Non-pigmented ciliary epithelial cell (primary cell): ENCODE results near the gene MELTF.

Source experiments
- DNase-seq: peaks from one replicate; pipeline ENCODE4 v3.0.0-alpha.2; 2010; ENCODE audit warnings: low read depth

MELTF gene

GRCh38 chr3:197010556-197011351 lies 18.9 kb downstream of the MELTF start:
- no peak for DNase-seq

- DNase-seq: no peak
Measured at GRCh38 chr3:197009532-197010019, 20.0 kb downstream of the MELTF start.

DNA sequence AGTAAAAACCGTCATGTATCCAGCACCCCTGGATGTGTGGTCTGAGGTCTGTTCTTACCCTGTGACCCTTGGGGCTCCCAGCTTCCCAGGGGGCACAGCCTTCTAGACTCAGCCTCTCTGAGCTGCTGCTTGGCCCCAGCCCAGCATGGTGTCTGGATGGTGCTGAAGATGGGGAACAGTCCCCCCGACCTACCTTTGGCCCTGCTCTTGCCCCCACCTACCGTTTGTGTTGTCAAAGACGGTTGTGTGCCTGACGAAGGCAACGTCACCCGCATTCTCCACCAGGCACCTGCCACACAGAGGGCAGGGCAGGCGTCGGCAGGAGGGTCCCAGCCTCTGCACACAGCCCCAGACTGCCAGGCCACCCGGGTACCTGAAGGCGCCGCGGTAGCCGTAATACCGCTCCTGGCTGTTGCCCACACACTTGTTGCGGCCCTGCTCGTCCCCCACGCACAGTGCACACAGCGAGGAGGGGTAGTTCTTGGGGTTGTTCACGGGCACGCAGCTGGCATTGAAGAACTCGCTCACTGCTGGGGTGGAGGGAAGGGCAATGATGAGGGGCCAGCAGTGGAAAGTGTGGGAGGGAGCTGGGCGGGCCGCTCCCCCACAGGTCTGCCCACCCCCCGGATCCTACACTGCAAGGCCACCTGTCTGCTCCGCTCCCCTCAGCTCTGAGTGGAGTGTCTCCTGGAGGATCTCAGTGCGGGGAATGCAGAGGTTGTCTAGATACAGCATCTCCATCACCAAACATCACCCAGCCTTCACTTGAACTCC lies 21.0 kb downstream of the MELTF start:
- DNase-seq: no peak

DNA sequence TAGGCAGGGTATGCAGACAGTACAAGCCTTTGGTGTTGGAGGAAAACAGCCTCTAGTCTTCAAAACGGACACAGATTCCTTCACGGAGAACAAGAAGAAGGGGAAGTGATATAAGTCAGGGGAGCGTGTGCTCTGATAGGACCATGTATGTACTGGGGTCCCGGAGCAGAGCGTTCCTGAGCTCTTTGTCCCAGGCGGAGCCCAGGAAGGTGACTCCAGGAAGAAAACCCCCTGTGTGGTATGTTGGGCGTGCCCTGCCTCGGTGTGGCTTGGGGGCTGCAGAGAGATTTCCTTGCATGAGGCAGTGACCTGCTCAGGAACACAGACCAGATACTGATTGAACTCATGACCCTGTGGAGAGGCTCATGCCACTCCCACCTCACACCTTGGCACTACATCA lies 21.7 kb downstream of the MELTF start:
- DNase-seq: no peak

- no peak for DNase-seq
Measured at GRCh38 chr3:197007296-197007940, 22.2 kb downstream of the MELTF start.

DNA sequence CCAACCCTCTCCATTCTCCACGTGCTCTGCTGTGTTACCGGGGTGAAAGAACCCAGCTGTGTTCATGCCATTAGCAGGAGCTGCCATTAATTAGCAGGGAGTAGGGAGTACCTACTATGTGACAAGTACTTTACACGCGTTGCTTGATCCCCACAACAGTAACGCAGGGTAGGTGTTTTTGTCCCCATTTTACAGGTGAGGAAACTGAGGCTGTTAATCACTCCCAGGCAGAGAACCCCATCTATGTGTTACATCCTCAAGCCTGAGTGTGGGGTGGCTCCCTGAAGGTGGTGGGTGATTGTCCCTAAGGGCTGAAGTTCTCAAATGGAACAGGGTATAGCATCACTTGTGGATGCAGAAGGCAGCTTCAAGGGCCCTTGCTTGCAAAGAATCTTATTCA lies 22.8 kb downstream of the MELTF start:
- no peak for DNase-seq

DNA sequence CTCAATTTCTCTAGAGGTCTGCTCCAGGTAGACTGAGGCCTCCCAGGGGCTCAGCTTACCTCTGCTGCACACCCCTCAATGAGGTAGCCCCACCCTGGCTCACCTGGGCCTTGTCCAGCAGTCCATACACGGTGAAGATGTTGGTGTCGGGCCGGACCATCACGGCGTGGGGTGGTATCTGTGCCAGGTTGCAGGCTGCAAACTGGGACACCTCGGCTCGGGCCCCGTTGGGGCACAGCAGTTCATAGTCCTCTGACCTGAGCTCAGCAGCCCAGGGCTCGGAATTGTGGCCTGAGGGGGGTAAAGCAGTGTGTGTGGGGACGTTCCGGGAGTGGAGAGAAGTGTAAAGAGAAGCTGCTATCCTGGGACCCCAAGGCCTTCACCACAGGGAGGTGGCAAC lies 23.2 kb downstream of the MELTF start:
- no peak for DNase-seq

DNA sequence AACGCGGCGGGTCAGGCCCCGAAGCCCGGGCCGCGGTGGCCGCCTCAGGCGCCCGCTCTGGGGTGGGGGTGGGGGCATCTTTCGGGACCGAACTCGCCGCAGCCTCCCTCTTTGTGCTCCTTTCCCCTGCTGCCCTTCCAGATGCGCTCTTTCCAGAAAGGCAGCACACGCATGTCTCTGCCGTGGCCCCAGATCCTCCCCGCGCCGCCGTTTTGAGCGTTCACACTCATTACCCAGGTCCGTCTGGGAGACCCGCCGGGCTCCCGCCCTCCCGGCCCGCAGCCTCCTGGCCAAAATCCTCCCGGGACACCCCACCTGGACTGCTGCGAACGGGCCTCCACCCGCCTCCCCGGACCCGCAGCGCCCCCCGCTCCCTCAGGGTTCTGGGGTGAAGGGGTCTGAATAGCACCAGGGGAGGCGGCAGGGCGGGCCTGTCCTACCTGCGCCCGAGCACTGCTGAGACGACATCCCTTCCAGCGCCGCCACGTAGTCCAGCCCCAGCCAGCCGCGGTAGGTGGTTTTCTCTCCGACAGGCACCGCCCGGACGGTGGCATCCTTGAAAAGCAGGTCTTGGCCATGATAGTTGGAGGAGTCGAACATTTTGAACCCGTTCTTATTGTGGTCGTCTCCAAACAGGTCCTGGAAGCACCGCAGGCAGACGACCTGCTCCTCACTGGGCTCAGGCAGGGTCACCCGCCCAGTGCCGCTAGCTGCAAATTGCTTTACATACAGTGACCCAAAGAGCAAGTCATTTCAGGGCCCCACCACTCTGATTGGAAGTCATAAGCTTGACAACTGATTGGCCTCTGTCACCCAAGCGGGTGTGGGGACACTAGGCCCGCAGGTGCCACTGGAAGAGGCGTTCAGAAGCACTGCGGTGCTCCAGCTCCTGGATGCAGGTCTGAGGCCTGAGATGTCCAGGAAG lies 25.9 kb downstream of the MELTF start:
- no peak for DNase-seq

- no peak for DNase-seq
Measured at GRCh38 chr3:197002701-197003454, 26.7 kb downstream of the MELTF start.

- DNase-seq: no peak
Measured at GRCh38 chr3:197001972-197002700, 27.5 kb downstream of the MELTF start.

DNA sequence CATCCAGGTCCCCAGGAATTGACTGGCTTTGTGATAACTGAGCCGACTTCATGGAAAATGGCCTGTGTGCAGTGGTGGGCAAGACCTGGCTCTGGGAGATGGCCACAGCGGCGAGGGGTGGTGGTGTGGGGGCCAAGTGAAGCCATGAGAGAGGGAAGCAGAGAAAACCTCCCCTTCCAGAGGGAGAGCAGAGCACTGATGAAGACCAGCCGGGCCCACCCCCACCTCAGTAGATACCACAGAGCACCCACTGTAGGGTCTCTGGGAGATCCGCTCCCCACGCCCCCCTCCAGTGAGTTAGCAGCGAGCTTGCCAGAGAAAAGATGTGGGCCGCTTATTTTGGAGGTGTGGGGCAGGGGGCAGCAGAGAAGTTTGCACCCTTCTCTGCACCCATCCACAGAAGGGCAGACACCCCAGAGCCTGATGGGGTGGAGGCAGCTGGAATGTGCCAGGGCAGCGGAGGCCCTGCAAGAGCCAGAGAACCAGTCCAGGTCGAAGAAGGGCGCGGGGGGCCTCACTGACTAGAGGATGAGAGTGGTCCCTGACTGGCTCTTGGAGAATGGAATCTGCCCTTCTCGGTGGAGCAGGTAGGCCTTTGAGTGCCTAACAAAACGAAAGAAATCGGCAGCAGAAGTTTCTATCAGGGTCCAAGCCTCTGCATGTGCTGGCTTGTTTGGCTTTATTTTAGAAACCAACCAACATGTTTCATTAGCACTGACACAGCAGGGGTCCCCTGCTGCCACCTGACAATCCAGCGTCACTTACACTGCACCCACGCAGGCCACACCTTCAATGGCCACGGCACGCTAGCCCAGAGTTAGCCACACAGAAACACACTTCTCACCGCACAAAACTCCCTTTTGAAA lies 28.3 kb downstream of the MELTF start:
- no peak for DNase-seq

- DNase-seq: no peak
Measured at GRCh38 chr3:197000211-197000610, 29.4 kb downstream of the MELTF start.

- DNase-seq: no peak
Measured at GRCh38 chr3:196998966-196999760, 30.5 kb downstream of the MELTF start.

DNA sequence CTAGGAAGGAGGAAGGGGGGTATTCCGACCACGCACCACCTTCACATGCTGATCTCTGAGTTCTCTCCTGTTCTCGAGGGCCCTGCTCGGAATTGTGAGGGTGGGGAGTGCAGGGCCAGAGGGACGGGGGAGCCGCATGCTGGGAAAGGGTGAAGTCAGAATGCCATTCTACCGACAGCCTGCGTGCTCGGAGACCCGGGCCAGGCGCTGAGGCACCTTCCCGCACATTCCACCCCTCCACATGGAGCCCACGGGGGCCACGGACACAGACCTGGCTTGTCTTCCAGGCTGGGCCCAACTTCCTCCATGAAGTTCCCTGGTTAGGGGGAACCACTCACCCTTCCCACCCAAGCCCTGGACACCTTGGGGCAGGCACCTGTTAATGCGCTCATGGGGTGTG lies 32.3 kb downstream of the MELTF start:
- DNase-seq: no peak

DNA sequence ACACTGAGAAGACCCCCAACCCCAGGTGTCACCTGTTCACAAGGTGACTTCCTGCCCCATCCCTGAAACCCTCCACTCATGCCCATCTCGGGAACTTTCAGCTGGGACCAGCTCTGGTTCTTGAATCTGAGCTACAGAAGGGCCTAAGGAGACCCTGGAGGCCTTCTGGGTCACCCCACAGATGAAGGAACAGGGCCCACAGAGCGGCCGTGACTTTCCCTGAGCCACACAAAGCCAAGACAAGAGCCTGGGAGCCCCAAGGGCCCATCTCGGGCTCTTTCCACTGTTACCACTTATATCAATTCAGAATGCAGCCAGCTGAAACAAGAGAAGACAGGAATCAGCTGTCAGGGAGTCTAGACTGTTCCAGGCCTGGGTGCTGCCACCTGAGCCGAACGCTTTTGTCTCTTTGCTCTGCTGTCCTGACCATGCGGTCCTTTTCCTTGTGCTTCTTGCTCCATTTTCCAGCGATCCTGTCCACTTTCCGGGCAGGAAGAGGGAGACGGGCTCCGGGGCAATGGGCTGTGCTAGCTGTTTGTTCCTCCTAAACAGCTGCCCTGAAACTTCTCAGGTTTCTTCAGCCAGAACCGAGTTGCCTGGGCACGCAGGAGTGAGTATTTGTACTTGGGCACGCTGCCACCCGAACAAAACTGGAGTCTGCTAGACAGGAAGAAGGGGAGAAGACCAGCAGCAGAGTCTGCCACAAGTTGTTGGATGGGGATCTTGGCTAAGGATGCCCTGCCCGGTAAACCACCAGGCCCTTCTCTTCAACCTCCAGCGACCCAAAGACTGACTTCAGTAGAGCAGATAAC lies 33.0 kb downstream of the MELTF start:
- DNase-seq: no peak

DNA sequence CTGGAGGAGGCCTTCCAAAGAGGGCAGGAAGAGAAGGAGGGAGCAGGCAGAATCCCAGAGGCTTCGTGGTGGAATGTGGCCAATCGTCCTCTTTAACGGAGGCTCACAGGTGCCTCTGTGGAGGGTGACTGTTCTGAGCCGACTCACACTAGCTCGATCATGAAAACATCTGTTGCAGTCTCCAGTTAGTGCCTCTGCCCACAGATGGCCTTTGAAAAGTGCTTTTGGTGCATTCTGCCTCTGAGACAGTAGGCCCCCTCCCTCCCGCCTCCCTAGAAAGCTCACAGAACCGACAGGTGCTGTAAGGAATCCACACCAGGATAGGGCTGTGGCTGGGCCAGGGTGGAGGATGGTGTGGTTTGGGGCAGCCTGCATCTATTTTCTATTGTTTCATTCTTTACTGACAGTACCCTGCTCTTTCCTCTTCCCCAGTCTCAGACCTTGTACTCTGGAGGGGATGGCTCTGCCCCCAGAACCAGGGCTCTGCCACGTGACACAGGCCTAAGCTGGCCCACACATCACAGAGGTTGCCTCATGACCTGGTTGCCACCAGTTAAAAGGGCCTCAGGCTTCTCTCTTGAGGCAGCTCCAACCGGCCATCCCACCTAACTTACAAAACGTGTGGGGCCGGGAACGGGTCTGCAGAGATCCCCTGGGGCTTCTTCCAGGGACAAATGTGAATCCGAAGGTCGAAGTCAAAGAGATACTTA lies 33.8 kb downstream of the MELTF start:
- DNase-seq: no peak

DNA sequence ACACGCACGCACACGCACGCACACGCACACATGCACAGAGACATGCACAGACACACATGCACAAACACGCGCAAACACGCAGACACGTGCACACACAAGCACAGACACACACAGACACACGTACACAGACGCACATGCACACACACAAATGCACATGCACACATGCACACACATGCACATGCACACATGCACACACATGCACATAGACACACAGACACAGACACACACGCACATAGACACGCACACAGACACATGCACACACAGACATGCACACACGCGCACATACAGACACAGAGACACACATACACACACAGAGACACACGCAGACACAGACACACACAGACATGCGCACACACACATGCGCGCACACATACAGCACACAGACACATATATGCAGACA lies 34.6 kb downstream of the MELTF start:
- DNase-seq: no peak
